Activated CD8-positive, alpha-beta T cell treated with anti-CD3 and anti-CD28 coated beads, Interleukin-2, amount 10 ng/mL, durations not matched to agents 7 days and 5 days (primary cell): ENCODE measurements around the gene JMJD6. TPM values are rescaled to one million over a fixed set of nuclear protein-coding genes. Genes with fewer than 3 reads are reported as not detected.
A peak's percentile ranks its signal among the peaks of the same experiment; 100 is the strongest.
"Not testable (repeated sequence)": the region's sequence is repeated elsewhere in the genome, so short reads cannot be mapped to it uniquely, and the experiment has no call there.

Experiments used
- ATAC-seq: fragments of 150-1000 bp; cut with Tn5 transposase; one replicate; pipeline ENCODE4 v1.10.0; 2021; ENCODE audit warnings: moderate library complexity
- CTCF ChIA-PET: fragments of 350-600 bp; sonication (Branson Sonifier 250); formaldehyde crosslinking; loops from one replicate; lab custom pipeline; 2021; ENCODE audit warnings: antibody characterized with exemption; lab: Charles Lee
- POLR2A ChIA-PET: fragments of 350-600 bp; sonication (Branson Sonifier 250); formaldehyde crosslinking; loops from one replicate; lab custom pipeline; 2021; ENCODE audit warnings: antibody characterized with exemption; lab: Charles Lee
- DNase-seq: peaks from one replicate; pipeline ENCODE4 v3.0.0-alpha.2; 2020
- H3K27ac Mint-ChIP-seq: one replicate; pipeline ENCODE4 v1.8.0; 2021; ENCODE audit warnings: mild to moderate bottlenecking, mixed read lengths
- H3K27me3 Mint-ChIP-seq: one replicate; pipeline ENCODE4 v1.8.0; 2021; ENCODE audit warnings: low read depth, mixed read lengths
- H3K36me3 Mint-ChIP-seq: one replicate; pipeline ENCODE4 v1.8.0; 2021; ENCODE audit warnings: low read depth, mixed read lengths
- H3K4me1 Mint-ChIP-seq: one replicate; pipeline ENCODE4 v1.8.0; 2021; ENCODE audit warnings: low read depth, mixed read lengths
- H3K4me3 Mint-ChIP-seq: one replicate; pipeline ENCODE4 v1.8.0; 2021; ENCODE audit warnings: mild to moderate bottlenecking, mixed read lengths
- H3K9me3 Mint-ChIP-seq: one replicate; pipeline ENCODE4 v1.8.0; 2022; ENCODE audit warnings: mixed read lengths; ENCODE audit not compliant: insufficient read depth
- total RNA-seq, 2 experiments: library from RNA; stranded (reverse); gene quantifications; one replicate each; pipeline ENCODE4 v1.2.3, GENCODE V29; 2021

JMJD6 gene
- total RNA-seq, 2 experiments from 2014 or later = 59.3 to 61.2 TPM

DNA sequence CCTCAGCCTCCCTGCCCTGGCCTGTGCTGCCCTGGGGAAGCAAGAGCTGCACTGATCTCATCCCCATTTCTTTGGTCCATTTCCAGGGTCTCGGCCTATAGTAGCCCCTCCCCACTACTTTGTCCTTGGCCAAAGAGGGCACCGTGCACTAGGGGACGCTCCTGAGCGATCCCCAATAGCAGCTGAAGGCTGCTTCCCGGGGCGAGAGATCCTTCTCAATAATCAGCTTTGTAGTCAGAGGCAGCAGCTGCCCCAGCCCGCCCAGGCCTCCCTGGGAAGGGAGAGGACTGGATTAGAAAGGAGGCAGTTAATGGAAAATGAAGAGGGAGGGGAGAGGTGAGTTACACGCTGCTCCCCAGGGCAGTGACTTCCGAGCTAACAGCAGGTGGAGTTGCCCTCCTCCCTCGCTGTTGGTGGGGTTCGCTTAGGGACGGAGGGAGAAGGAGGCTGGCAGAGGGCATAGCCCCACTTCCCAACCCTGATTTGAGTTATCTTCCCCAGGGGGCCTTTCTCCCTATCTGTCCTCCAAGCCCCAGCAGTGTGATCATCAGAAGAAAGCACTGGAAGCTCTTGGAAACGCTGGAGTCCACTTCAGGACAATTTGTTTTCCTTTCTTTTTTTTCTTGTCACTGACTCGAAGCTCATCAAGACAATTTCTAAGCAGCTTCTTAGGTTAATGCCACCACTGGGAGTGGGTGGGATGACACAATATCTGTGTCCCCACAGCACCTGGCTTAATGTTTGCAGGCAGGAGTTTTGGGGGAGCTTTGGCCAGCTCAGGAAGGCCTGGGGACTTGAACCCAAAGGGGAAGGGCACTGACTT is 18.2 kb downstream of the JMJD6 start:
- H3K27ac Mint-ChIP-seq = no peak overlapping the region
- no peak overlapping the region for H3K4me3 Mint-ChIP-seq
- no peak for ATAC-seq

DNA sequence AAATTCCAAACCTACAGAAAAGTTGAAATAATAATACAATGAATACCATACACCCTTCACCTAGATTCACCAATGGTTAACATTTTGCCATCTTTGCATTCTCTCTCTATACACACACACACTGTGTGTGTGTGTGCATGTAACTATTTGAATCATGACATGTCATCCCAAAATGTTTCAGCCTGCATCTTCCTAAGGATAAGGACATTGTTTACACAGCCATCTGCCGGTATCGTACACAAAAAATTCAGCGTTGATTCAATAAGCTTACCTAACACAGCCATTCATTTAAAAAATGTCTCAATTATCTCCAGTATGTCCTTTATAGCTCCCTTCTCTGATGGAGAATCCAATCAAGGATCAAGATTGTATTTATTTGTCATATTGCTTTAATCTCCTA is 19.6 kb downstream of the JMJD6 start:
- ATAC-seq = no peak
- POLR2A ChIA-PET = no interaction called here
- DNase-seq = no peak
- Mint-ChIP-seq H3K4me1 (peaks cover 20% of the 10 kb centered on the region), H3K36me3 (no peaks in the 10 kb centered on the region), H3K27me3 (peaks cover 5% of the 10 kb centered on the region), H3K9me3 (no peaks in the 10 kb centered on the region), H3K27ac (no peak overlapping the region), H3K4me3 (no peak overlapping the region)
- CTCF ChIA-PET = interaction anchor here (1.2 kb wide), 1 partner anchor 25 kb away, joined by 4 read pairs; no protein-coding TSS in a partner anchor

More for the DNA sequence above, 18.2 kb downstream of the JMJD6 start:
- POLR2A ChIA-PET = no interaction called here
- H3K9me3 Mint-ChIP-seq = no peaks in the 10 kb centered on the region
- peaks cover 5% of the 10 kb centered on the region for H3K27me3 Mint-ChIP-seq
- peaks cover under 1% of the 10 kb centered on the region for H3K36me3 Mint-ChIP-seq
- CTCF ChIA-PET = interaction anchor here (0.8 to 2.5 kb wide), 5 partner anchors 9 to 150 kb away, joined by 3 to 11 read pairs (median 3); no protein-coding TSS in a partner anchor
- no peak for DNase-seq
- H3K4me1 Mint-ChIP-seq = peaks cover 22% of the 10 kb centered on the region

DNA sequence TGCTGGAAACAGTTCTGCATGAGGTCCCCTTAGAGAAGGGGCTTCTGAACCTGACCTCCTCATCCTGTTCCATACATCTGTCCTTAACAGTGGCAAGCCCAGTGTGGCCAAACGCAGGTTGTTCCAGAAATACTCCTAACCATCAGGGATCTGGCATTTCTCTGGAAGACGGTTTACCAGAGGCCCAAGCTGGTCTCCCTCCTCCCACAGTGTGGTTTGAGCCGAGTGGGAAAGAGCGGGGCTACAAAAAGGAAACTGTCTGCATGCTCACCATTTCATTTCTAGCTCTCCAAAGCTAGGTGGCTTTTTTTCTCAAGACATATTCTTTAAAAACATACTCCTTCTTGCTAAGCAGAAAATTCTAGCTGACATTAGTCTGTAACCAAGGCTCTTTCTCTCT is 21.6 kb downstream of the JMJD6 start:
- no peak for DNase-seq
- H3K27me3 Mint-ChIP-seq = peaks cover 5% of the 10 kb centered on the region
- H3K9me3 Mint-ChIP-seq = no peaks in the 10 kb centered on the region
- H3K4me3 Mint-ChIP-seq = no peak overlapping the region
- no peaks in the 10 kb centered on the region for H3K36me3 Mint-ChIP-seq
- CTCF ChIA-PET = interaction anchor here (0.9 to 4.9 kb wide), 3 partner anchors 9 to 147 kb away, joined by 3 to 19 read pairs (median 19); no protein-coding TSS in a partner anchor
- no peak for ATAC-seq
- H3K4me1 Mint-ChIP-seq = peaks cover 12% of the 10 kb centered on the region
- no peak overlapping the region for H3K27ac Mint-ChIP-seq
- POLR2A ChIA-PET = no interaction called here

DNA sequence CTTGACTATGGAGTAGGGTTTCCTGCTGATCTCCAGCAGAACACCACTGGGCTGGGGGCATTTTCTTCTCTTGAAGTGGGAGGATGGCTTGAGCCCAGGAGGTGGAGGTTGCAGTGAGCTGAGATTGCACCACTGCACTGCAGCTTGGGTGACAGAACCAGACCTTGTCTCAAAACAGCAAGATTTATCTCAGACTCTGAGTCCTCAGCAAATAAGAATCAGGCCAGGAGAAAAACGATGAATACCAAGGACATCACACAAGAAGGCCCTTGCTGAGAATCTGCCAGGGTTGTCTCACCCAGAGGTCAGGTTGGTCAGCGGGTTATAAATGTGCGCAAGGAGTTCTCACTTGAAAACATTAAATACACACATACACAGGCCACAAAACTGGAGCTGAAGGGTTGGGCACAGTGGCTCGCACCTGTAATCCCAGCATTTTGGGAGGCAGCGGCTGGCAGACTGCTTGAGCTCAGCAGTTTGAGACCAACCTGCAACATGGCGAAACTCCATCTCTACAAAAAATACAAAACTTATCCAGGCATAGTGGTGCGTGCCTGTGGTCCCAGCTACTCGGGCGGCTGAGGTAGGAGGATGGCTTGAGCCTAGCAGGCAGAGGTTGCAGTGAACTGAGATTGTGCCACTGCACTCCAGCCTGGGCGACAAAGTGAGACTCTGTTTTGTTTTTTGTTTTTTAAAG is 23.3 kb downstream of the JMJD6 start:
- Mint-ChIP-seq H3K27me3 (no peaks in the 10 kb centered on the region), H3K27ac (no peak overlapping the region), H3K36me3 (no peaks in the 10 kb centered on the region), H3K4me1 (peaks cover 5% of the 10 kb centered on the region), H3K4me3 (no peak overlapping the region), H3K9me3 (no peaks in the 10 kb centered on the region)
- ATAC-seq (no peak), DNase-seq (no peak)
- ChIA-PET CTCF (interaction anchor here (2.6 to 4.9 kb wide), 3 partner anchors 11 to 79 kb away, joined by 8 to 19 read pairs (median 19); no protein-coding TSS in a partner anchor), POLR2A (interaction anchor here (0.7 kb wide), 1 partner anchor 714 kb away, joined by 3 read pairs; no protein-coding TSS in a partner anchor)

DNA sequence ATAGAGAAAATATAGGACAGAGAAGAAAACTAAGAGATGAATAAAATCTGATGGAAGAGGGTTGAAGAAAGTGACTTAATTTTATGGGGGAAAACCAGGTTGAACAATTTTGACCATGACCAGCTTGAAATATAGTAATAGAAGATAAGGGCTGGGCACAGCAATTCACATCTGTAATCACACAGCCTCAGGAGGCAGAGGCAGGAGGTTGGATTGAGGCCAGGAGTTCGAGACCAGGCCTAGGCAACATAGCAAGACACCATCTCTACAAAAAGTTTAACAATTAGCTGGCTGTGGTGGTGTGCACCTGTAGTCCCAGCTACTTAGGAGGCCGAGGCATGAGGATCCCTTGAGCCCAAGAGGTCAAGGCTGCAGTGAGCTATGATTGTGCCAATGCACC is 24.3 kb downstream of the JMJD6 start:
- Mint-ChIP-seq H3K9me3 (no peaks in the 10 kb centered on the region), H3K27me3 (no peaks in the 10 kb centered on the region), H3K36me3 (no peaks in the 10 kb centered on the region), H3K4me3 (no peak overlapping the region), H3K27ac (no peak overlapping the region), H3K4me1 (peaks cover 9% of the 10 kb centered on the region)
- no peak for DNase-seq
- POLR2A ChIA-PET = no interaction called here
- CTCF ChIA-PET = interaction anchor here (1.2 to 4.9 kb wide), 4 partner anchors 10 to 78 kb away, joined by 3 to 19 read pairs (median 14); no protein-coding TSS in a partner anchor
- ATAC-seq = no peak

DNA sequence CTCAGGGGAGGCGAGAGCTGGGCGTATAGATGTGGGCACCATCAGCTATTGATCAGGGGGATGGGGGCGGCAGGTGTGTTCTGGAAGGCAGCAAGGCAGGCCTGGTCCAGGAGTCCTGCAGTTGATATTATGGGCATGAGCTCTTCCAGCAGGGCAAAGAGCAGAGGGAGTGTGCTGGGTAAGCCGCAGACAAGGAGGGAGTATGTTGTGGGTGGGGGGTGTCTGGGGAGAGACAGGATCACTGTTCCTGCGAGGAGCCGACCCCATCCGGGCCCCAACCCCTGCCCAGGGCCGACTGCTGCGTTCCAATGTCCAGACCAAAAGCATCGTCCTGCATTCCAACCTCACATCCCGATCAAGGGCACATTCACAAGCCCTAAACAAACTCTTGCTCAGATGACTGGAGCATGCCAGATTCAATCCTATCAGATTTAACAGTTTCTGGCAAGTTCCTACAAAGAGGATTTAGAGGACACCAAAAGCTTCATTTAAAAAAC is 24.9 kb downstream of the JMJD6 start:
- no peak overlapping the region for H3K27ac Mint-ChIP-seq
- no peaks in the 10 kb centered on the region for H3K27me3 Mint-ChIP-seq
- DNase-seq (no peak), ATAC-seq (no peak)
- H3K4me1 Mint-ChIP-seq = peaks cover 15% of the 10 kb centered on the region
- ChIA-PET POLR2A (no interaction called here), CTCF (interaction anchor here (1.2 to 4.9 kb wide), 3 partner anchors 10 to 20 kb away, joined by 3 to 19 read pairs (median 19); no protein-coding TSS in a partner anchor)
- H3K36me3 Mint-ChIP-seq = no peaks in the 10 kb centered on the region
- H3K9me3 Mint-ChIP-seq = no peaks in the 10 kb centered on the region
- no peak overlapping the region for H3K4me3 Mint-ChIP-seq

DNA sequence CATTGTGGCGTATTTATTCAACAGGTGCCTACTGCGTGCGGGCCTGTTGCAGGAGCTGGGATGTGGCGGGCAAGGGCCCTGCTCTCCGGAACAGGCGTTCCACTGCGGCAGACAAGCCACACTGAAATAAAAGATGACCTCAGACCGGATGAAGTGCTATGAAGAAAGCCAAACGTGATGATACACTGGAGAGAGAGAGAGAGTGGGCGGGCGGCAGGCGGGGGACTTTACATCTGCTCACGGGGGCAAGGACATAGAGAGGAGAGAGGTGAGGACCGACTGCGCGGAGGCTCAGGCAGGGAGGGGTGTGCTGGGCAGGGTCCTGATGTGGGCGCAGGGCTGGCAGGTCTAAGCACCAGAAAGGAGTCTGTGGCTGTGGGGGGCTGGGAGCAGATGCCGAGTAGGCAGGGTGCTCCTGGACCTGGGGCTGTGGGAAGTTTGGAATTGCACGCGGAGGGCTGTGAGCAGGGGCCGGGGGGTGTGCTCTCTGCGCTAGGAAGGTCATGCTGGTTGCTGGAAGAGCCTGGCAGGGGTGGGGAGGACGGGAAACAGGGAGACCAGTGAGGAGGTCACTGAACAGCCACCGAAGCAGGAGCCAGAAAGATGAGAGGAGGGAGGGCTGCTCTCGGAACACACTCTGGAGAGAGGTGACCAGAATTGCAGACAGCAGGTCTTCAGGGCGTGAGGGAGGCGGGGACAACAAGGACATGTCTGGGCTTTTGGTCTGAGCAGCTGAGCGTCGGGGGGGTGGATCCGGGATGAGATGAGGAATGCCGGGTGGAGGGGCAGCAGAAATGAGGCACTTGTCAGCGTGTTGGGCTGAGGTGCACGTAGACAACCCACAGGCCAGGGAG is 25.6 kb downstream of the JMJD6 start:
- no peak overlapping the region for H3K4me3 Mint-ChIP-seq
- no peaks in the 10 kb centered on the region for H3K27me3 Mint-ChIP-seq
- no peaks in the 10 kb centered on the region for H3K9me3 Mint-ChIP-seq
- peaks cover 21% of the 10 kb centered on the region for H3K4me1 Mint-ChIP-seq
- H3K36me3 Mint-ChIP-seq = no peaks in the 10 kb centered on the region
- DNase-seq (no peak), ATAC-seq (peak; percentile 25)
- CTCF ChIA-PET = interaction anchor here (4.9 kb wide), 1 partner anchor 19 kb away, joined by 19 read pairs; no protein-coding TSS in a partner anchor
- POLR2A ChIA-PET = no interaction called here
- H3K27ac Mint-ChIP-seq = peak overlapping the region; percentile 72

DNA sequence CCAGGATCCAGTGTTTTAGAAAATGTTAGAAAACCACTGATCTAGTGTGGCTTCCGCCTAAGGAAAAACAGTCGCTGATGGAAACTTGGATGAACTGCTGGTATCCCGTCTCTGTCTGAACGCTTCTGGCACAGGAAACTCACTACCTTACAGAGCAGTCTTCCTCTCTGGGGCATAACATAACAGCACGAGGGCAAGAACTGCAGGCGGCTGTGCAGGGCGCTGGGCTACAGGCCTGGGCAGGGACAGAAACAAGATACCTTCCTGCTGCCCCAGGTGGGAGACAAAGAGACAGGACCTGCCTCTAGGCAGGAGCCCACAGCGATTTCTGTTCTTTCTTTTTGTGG is 26.2 kb downstream of the JMJD6 start:
- no peak for DNase-seq
- Mint-ChIP-seq H3K9me3 (no peaks in the 10 kb centered on the region), H3K27me3 (no peaks in the 10 kb centered on the region), H3K4me1 (peaks cover 27% of the 10 kb centered on the region), H3K4me3 (no peak overlapping the region), H3K27ac (peak overlapping the region; percentile 72), H3K36me3 (no peaks in the 10 kb centered on the region)
- ATAC-seq = peak; percentile 18
- POLR2A ChIA-PET = no interaction called here
- CTCF ChIA-PET = no interaction called here

DNA sequence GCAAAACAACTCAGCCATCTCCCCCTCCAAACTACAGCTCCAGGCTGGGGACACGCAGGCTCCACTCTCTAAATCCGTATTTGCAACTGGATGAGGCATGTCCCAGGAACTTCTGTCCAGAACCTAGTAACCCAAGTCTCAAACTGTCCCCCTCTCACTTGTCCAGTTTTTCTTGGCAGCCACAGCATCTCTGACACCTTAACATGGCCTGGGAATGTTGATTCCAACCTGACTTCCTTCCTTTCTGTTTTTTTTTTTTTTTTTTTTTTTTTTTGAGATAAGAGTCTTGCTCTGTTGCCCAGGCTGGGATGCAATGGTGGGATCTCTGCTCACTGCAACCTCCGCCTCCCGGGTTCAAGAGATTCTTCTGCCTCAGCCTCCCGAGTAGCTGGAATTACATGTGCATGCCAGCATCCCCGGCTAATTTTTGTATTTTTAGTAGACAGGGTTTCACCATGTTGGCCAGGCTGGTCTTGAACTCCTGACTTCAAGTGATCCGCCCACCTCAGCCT is 27.9 kb downstream of the JMJD6 start:
- H3K9me3 Mint-ChIP-seq, H3K27ac Mint-ChIP-seq, ATAC-seq, H3K27me3 Mint-ChIP-seq, H3K36me3 Mint-ChIP-seq, H3K4me3 Mint-ChIP-seq, DNase-seq, POLR2A ChIA-PET: not testable (repeated sequence)
- peaks cover 29% of the 10 kb centered on the region for H3K4me1 Mint-ChIP-seq
- CTCF ChIA-PET = interaction anchor here (1.0 to 1.5 kb wide), 2 partner anchors 15 to 17 kb away, joined by 3 read pairs; no protein-coding TSS in a partner anchor

DNA sequence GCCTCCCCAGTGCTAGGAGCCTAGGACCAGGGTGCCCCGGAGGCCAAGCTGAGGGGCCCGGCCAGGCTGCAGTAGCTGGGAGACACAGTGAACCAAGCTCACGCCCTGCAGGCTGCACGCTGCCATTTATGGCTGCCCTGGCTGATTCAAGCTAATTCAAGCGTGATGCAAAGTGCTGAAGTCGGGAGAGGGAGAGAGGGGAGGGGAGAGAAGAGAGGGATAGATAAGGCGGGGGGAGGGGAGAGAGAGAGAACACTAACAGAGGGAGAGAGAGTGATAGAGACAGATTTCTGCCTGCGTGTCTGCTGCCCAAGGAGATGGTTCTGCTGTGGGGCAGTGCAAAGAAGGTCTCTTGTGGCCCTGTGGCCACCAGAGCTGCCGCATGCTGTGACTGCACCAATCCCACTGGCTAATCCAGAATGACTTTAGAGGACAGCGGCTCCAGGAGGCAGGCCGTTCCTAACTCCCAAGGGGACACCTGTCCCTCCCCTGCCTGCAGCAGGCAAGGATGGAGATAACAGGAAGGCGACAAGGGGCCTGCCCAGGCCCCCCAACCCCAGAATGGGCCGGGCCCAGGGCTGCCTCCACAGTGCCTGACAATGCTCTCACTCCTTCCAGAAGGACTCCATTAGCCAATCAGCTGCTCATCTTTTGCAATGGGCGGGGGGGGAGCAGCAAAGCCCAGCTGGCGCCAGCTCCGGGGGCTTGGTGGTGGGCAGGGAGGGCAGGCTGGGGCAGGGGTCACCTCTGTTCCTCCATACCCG is 28.5 kb downstream of the JMJD6 start:
- no peaks in the 10 kb centered on the region for H3K36me3 Mint-ChIP-seq
- no peaks in the 10 kb centered on the region for H3K27me3 Mint-ChIP-seq
- H3K4me1 Mint-ChIP-seq = peaks cover 29% of the 10 kb centered on the region
- POLR2A ChIA-PET = interaction anchor here (1.3 kb wide), 1 partner anchor 19 kb away, joined by 3 read pairs; no protein-coding TSS in a partner anchor
- no peak overlapping the region for H3K4me3 Mint-ChIP-seq
- DNase-seq = no peak
- CTCF ChIA-PET = interaction anchor here (1.0 to 1.9 kb wide), 3 partner anchors 15 to 75 kb away, joined by 3 to 6 read pairs (median 3); no protein-coding TSS in a partner anchor
- ATAC-seq = no peak
- no peaks in the 10 kb centered on the region for H3K9me3 Mint-ChIP-seq
- no peak overlapping the region for H3K27ac Mint-ChIP-seq
